K562 (cell line): ENCODE measurements around the gene ITPR2. TPM values are rescaled to one million over a fixed set of nuclear protein-coding genes. Genes with fewer than 3 reads are reported as not detected.

Experiments
- ATAC-seq: fragments of 200-7000 bp; cut with Tn5 transposase; 3 replicates; pipeline ENCODE4 v1.9.1; 2020; ENCODE audit warnings: moderate library complexity
- BruUV-seq: library from RNA; stranded (reverse); fragments of 400-500 nt; replicated peaks from 2 replicates; lab custom pipeline; 2021; lab: Mats Ljungman, UMichigan
- CTCF ChIA-PET: fragments of 300-600 bp; formaldehyde crosslinking; extraction: SDS; loops from one replicate; lab custom pipeline; 2021; ENCODE audit warnings: low intra/inter-chr PET ratio; lab: Yijun Ruan, JAX
- POLR2A ChIA-PET: fragments of 300-600, 350-650 bp; sonication (Branson Sonifier 250); formaldehyde crosslinking; extraction: SDS; loops from one replicate; lab custom pipeline; 2021; ENCODE audit warnings: antibody characterized with exemption, inconsistent platforms; lab: Yijun Ruan, JAX
- DNase-seq, 4 experiments: peaks; one replicate each; pipeline versions ENCODE4 v3.0.0 to v3.0.0-alpha.2; 2011 to 2018; ENCODE audit warnings: low spot score in 3 of 4, mixed read lengths in 3 of 4; ENCODE audit errors: extremely low read depth in 1 of 4
- FAIRE-seq: peaks from 2 replicates; lab custom pipeline; 2011; peaks lifted over from hg19 to GRCh38; lab: Jason Lieb, UNC
- H2AFZ ChIP-seq: 2 replicates; pipeline ENCODE4 v1.6.0; 2011; ENCODE audit warnings: low read depth, low read length, control low read depth, inconsistent platforms
- H3K27ac ChIP-seq: fragments of 200-600 bp; 3 replicates; pipeline ENCODE4 v1.8.0; 2011; ENCODE audit warnings: low read depth, mild to moderate bottlenecking, control low read depth, inconsistent platforms, low read length, moderate library complexity, mixed read lengths; ENCODE audit errors: extremely low read depth
- H3K27me3 ChIP-seq, 2 experiments: fragments of 300-600 bp in 1 of 2; 2 replicates in 1 of 2; 3 replicates in 1 of 2; pipeline versions ENCODE4 v1.6.0 to v1.8.0; 2011; ENCODE audit warnings: inconsistent platforms in 2 of 2, low read length in 2 of 2, mild to moderate bottlenecking in 1 of 2, mixed read lengths in 1 of 2, moderate library complexity in 1 of 2; ENCODE audit not compliant: control insufficient read depth in 2 of 2, insufficient read depth in 2 of 2
- H3K36me3 ChIP-seq: fragments of 300-600 bp; 3 replicates; pipeline ENCODE4 v1.8.0; 2011; ENCODE audit warnings: mild to moderate bottlenecking, low read length, inconsistent platforms; ENCODE audit not compliant: control insufficient read depth, insufficient read depth
- H3K4me1 ChIP-seq, 2 experiments: fragments of 200-600 bp in 1 of 2; replicated peaks in 1 of 2; 2 replicates in 1 of 2; 3 replicates in 1 of 2; pipeline versions ENCODE4 v1.5.1 to v1.8.0; 2011; ENCODE audit warnings: inconsistent platforms in 2 of 2, low read length in 2 of 2, mild to moderate bottlenecking in 1 of 2, mixed read lengths in 1 of 2, moderate library complexity in 1 of 2; ENCODE audit not compliant: control insufficient read depth in 2 of 2, insufficient read depth in 2 of 2
- H3K4me2 ChIP-seq: 2 replicates; pipeline ENCODE4 v1.6.1; 2011; ENCODE audit warnings: low read length, control low read depth, inconsistent platforms, mixed read lengths; ENCODE audit not compliant: insufficient read depth
- H3K4me3 ChIP-seq: fragments of 200-600 bp; sonication (generic), shearing (Covaris generic); 2 replicates; pipeline ENCODE4 v1.5.1; 2016; ENCODE audit warnings: control low read depth, inconsistent platforms
- H3K79me2 ChIP-seq: fragments of 200-600 bp; 3 replicates; pipeline ENCODE4 v1.8.0; 2011; ENCODE audit warnings: low read length, inconsistent platforms; ENCODE audit not compliant: control insufficient read depth, insufficient read depth
- H3K9ac ChIP-seq, 2 experiments: 2 replicates each; pipeline versions ENCODE4 v1.6.0 to v1.6.1; 2011; ENCODE audit warnings: low read depth in 2 of 2, low read length in 2 of 2, control low read depth in 1 of 2, inconsistent platforms in 1 of 2, mild to moderate bottlenecking in 1 of 2, mixed read lengths in 1 of 2; ENCODE audit not compliant: insufficient read depth in 1 of 2
- H3K9me1 ChIP-seq: one replicate; pipeline ENCODE4 v1.6.0; 2011; ENCODE audit warnings: inconsistent platforms, mild to moderate bottlenecking, low read length, moderate library complexity; ENCODE audit not compliant: control insufficient read depth, insufficient read depth
- H3K9me3 ChIP-seq: replicated peaks from 2 replicates; pipeline ENCODE4 v1.5.1; 2011; ENCODE audit warnings: low read depth, low read length, inconsistent platforms; ENCODE audit not compliant: control insufficient read depth, insufficient read depth
- H4K20me1 ChIP-seq: replicated peaks from 2 replicates; pipeline ENCODE4 v1.6.1; 2011; ENCODE audit warnings: low read length, inconsistent platforms, mixed read lengths; ENCODE audit not compliant: control insufficient read depth, insufficient read depth
- ARID1B ChIP-seq: fragments of 450-650 bp; IDR thresholded peaks from 2 replicates; pipeline ENCODE4 v1.6.1; 2016; ENCODE audit warnings: antibody characterized with exemption, mild to moderate bottlenecking, inconsistent platforms
- COPS2 ChIP-seq: fragments of 450-650 bp; conservative IDR thresholded peaks from 2 replicates; pipeline ENCODE4 v1.6.1; 2016; ENCODE audit warnings: mild to moderate bottlenecking, moderate library complexity
- E2F5 ChIP-seq: sonication (generic); formaldehyde crosslinking; IDR thresholded peaks from 2 replicates; pipeline ENCODE4 v1.8.0; 2022; ENCODE audit warnings: mild to moderate bottlenecking, missing genetic modification reagents
- EHMT2 ChIP-seq: fragments of 450-650 bp; IDR thresholded peaks from 2 replicates; pipeline ENCODE4 v1.6.1; 2018; ENCODE audit warnings: antibody characterized with exemption
- FOXK1 ChIP-seq: sonication (generic); formaldehyde crosslinking; IDR thresholded peaks from 2 replicates; pipeline ENCODE4 v1.8.0; 2022; ENCODE audit warnings: missing genetic modification reagents, mild to moderate bottlenecking, borderline replicate concordance
- FOXO4 ChIP-seq: fragments of 450-650 bp; formaldehyde crosslinking; IDR thresholded peaks from 2 replicates; pipeline ENCODE4 v1.4.0; 2020; ENCODE audit warnings: mild to moderate bottlenecking, moderate library complexity
- HIVEP1 ChIP-seq: fragments of 250-450 bp; sonication (Bioruptor Pico); IDR thresholded peaks from 2 replicates; pipeline ENCODE4 v1.4.0; 2020; ENCODE audit warnings: mild to moderate bottlenecking
- ID3 ChIP-seq, 2 experiments: fragments of 250-450 bp in 1 of 2; fragments of 450-650 bp in 1 of 2; sonication (Bioruptor Pico) in 1 of 2; IDR thresholded peaks; 2 replicates each; pipeline versions ENCODE4 v1.6.1 to v1.8.0; 2016 to 2021; ENCODE audit warnings: mild to moderate bottlenecking in 2 of 2, moderate library complexity in 2 of 2, missing compliant biosample characterization in 1 of 2, missing genetic modification characterization in 1 of 2
- MBD2 ChIP-seq: sonication (generic); IDR thresholded peaks from 2 replicates; pipeline ENCODE4 v1.6.1; 2016; ENCODE audit warnings: low read depth, borderline replicate concordance
- MCM2 ChIP-seq: fragments of 450-650 bp; IDR thresholded peaks from 2 replicates; pipeline ENCODE4 v1.6.1; 2017; ENCODE audit warnings: low read depth, mild to moderate bottlenecking
- NBN ChIP-seq: fragments of 450-650 bp; IDR thresholded peaks from 2 replicates; pipeline ENCODE4 v1.6.1; 2016; ENCODE audit warnings: low read depth, mild to moderate bottlenecking
- RHOXF2B ChIP-seq: fragments of 250-450 bp; sonication (Bioruptor Pico); conservative IDR thresholded peaks from 2 replicates; pipeline ENCODE4 v1.5.1; 2021
- SMARCB1 ChIP-seq: IDR thresholded peaks from 2 replicates; pipeline ENCODE4 v1.6.1; 2011; ENCODE audit warnings: improper control_type of control experiment, low read depth; ENCODE audit not compliant: insufficient read length
- SP1 ChIP-seq: sonication (generic); formaldehyde crosslinking; IDR thresholded peaks from 2 replicates; pipeline ENCODE4 v1.8.1; 2022; ENCODE audit warnings: mild to moderate bottlenecking, missing genetic modification reagents
- U2AF2 ChIP-seq: fragments of 200-400 bp; formaldehyde crosslinking; optimal IDR thresholded peaks from 2 replicates; pipeline ENCODE3; 2017; ENCODE audit warnings: low read depth, mild to moderate bottlenecking, low read length
- ZNF165 ChIP-seq: fragments of 250-450 bp; sonication (Bioruptor Pico); IDR thresholded peaks from 2 replicates; pipeline ENCODE4 v1.4.0; 2020; ENCODE audit warnings: borderline replicate concordance
- ZNF551 ChIP-seq: fragments of 250-450 bp; sonication (Bioruptor Pico); IDR thresholded peaks from 2 replicates; pipeline ENCODE4 v1.5.0; 2021; ENCODE audit warnings: mild to moderate bottlenecking, moderate library complexity
- ZNF707 ChIP-seq: fragments of 250-450 bp; sonication (Bioruptor Pico); conservative IDR thresholded peaks from 2 replicates; pipeline ENCODE4 v1.8.0; 2022; ENCODE audit warnings: inconsistent platforms, mild to moderate bottlenecking, moderate library complexity
- ZNF780A ChIP-seq: fragments of 250-450 bp; sonication (Bioruptor Pico); IDR thresholded peaks from 2 replicates; pipeline ENCODE4 v1.5.0; 2021; ENCODE audit warnings: mild to moderate bottlenecking
- WGBS: fragments of 100-300 bp; shearing (Covaris generic); methylation state at CpG from one replicate; pipeline ENCODE4 v1.1.6; 2016; ENCODE audit warnings: low coverage, mixed read lengths; ENCODE audit not compliant: insufficient coverage; ENCODE audit errors: missing lambda C conversion rate; 5-methylcytosine and 5-hydroxymethylcytosine counted together
- in situ Hi-C: fragments of 300-500 bp; cut with MboI; formaldehyde crosslinking; loops from 4 replicates; pipeline ENCODE4 v1.15.0; 2018; ENCODE audit warnings: inconsistent platforms, mixed read lengths
- intact Hi-C: fragments of 100-400 bp; cut with micrococcal nuclease; formaldehyde crosslinking; loops from 2 replicates; pipeline ENCODE4 v1.14.2; 2022
- polyA plus RNA-seq, 8 experiments: library from polyadenylated mRNA; depleted of rRNA in 4 of 8; stranded (reverse) in 5 of 8; unstranded in 3 of 8; fragments of >200 nt; fragmentation: Nextera tagmentation in 2 of 8; fragmentation: Illumina TruSeq in 1 of 8; extraction: Ambion mirVana in 2 of 8; extraction: Trizol in 1 of 8; gene quantifications; 2 replicates each; pipeline versions ENCODE4 v1.2.1 to v1.2.3, GENCODE V29; 2011 to 2014; ENCODE audit warnings: inconsistent platforms in 1 of 8, missing spikeins in 1 of 8
- total RNA-seq, 7 experiments: library from RNA; depleted of rRNA in 6 of 7; stranded (reverse); fragments of >200 nt in 6 of 7; fragmentation: Illumina TruSeq in 2 of 7; extraction: Trizol in 2 of 7; gene quantifications; 2 replicates each; pipeline versions ENCODE4 v1.2.1 to v1.2.3, GENCODE V29; 2011 to 2021; ENCODE audit warnings: low replicate concordance in 1 of 7

The ITPR2 gene
- total and polyA plus RNA-seq, 9 of the 15 experiments (the other 6 are each of a cell fraction or from before 2014, with no cell fraction given) = 0.21 to 3.3 (median 0.95) TPM

- in situ Hi-C loops = no loop called here
These were observed 403.8 kb downstream of the ITPR2 start for GRCh38 chr12:26429070-26429691.

More at GRCh38 chr12:26429070-26429691, 403.8 kb downstream of the ITPR2 start:
- no peaks in the 10 kb centered on the region for H4K20me1 ChIP-seq
- WGBS = 0% methylated on average over 2 of the region's 2 CpGs
- H3K4me3 ChIP-seq = no peak overlapping the region
- H3K9ac ChIP-seq = no peak overlapping the region
- no peak for ATAC-seq
- no peak for DNase-seq
- H3K36me3 ChIP-seq = no peaks in the 10 kb centered on the region
- TF ChIP-seq FOXO4 (no peak), HIVEP1 (no peak), ZNF551 (CRISPR knock-in tag) (no peak), NBN (no peak), ZNF780A (CRISPR knock-in tag) (no peak), RHOXF2B (CRISPR knock-in tag) (no peak), ID3 (CRISPR knock-in tag; IDR thresholded peaks at IDR 0.05) (no peak), ID3 (tag; IDR thresholded peaks at IDR 0.05) (no peak), FOXK1 (no peak), EHMT2 (no peak), E2F5 (no peak), MBD2 (no peak), COPS2 (no peak), SP1 (CRISPR knock-in tag) (no peak), U2AF2 (no peak), ZNF165 (no peak), MCM2 (no peak), SMARCB1 (no peak), ZNF707 (CRISPR knock-in tag) (no peak), ARID1B (no peak)
- TF ChIP-seq, all 486 proteins: peak for 0
- CTCF ChIA-PET = no interaction called here
- H3K79me2 ChIP-seq = no peaks in the 10 kb centered on the region
- H3K9me3 ChIP-seq = no peaks in the 10 kb centered on the region
- H3K27me3 ChIP-seq = no peaks in the 10 kb centered on the region
- H2AFZ ChIP-seq = no peak overlapping the region
- no peak for FAIRE-seq
- no TSS peak for BruUV-seq
- H3K27ac ChIP-seq = no peak overlapping the region
- H3K4me2 ChIP-seq = no peak overlapping the region
- H3K4me1 ChIP-seq = no peaks in the 10 kb centered on the region
- intact Hi-C loops = no loop called here
- POLR2A ChIA-PET = interaction anchor here (1.0 kb wide), 1 partner anchor 267 kb away, joined by 3 read pairs; no protein-coding TSS in a partner anchor
- no peaks in the 10 kb centered on the region for H3K9me1 ChIP-seq
